IMR-90 (cell line): ENCODE measurements around the gene PLEKHA4. TPM values are rescaled to one million over a fixed set of nuclear protein-coding genes. Genes with fewer than 3 reads are reported as not detected.

Experiments
- ATAC-seq: fragments of 200-7000 bp; cut with Tn5 transposase; 2 replicates; pipeline ENCODE4 v1.9.1; 2020; ENCODE audit warnings: low read depth, mild to moderate bottlenecking, moderate library complexity
- BruUV-seq: library from RNA; stranded (reverse); fragments of 400-500 nt; replicated peaks from 2 replicates; lab custom pipeline; 2021; lab: Mats Ljungman, UMichigan
- CTCF ChIA-PET: fragments of 300-600 bp; formaldehyde crosslinking; extraction: SDS; loops from one replicate; lab custom pipeline; 2021; ENCODE audit warnings: antibody characterized with exemption; lab: Yijun Ruan, JAX
- POLR2A ChIA-PET: fragments of 300-600 bp; sonication (Branson Sonifier 250); formaldehyde crosslinking; loops from one replicate; lab custom pipeline; 2022; ENCODE audit warnings: antibody characterized with exemption; ENCODE audit not compliant: unreplicated experiment; lab: Charles Lee
- DNase-seq: peaks from one replicate; pipeline ENCODE4 v3.0.0; 2013
- H2AFZ ChIP-seq: replicated peaks from 2 replicates; pipeline ENCODE3; 2013; ENCODE audit warnings: low read length, mild to moderate bottlenecking; ENCODE audit not compliant: poor library complexity
- H2AK5ac ChIP-seq: 2 replicates; pipeline ENCODE4 v1.6.1; 2013; ENCODE audit warnings: low read depth, low read length, inconsistent platforms
- H2AK9ac ChIP-seq: replicated peaks from 2 replicates; pipeline ENCODE3; 2013; ENCODE audit warnings: mild to moderate bottlenecking, low read depth, low read length, moderate library complexity; ENCODE audit not compliant: poor library complexity
- H2BK120ac ChIP-seq: 2 replicates; pipeline ENCODE4 v1.6.1; 2013; ENCODE audit warnings: low read depth, low read length, inconsistent platforms
- H2BK15ac ChIP-seq: 3 replicates; pipeline ENCODE4 v1.6.1; 2013; ENCODE audit warnings: low read depth, low read length, inconsistent platforms
- H2BK20ac ChIP-seq: 2 replicates; pipeline ENCODE4 v1.6.1; 2013; ENCODE audit warnings: low read depth, mild to moderate bottlenecking, inconsistent platforms, low read length, moderate library complexity
- H2BK5ac ChIP-seq: 2 replicates; pipeline ENCODE4 v1.6.1; 2013; ENCODE audit warnings: mild to moderate bottlenecking, low read depth, low read length, inconsistent platforms; ENCODE audit not compliant: poor library complexity, severe bottlenecking
- H3K14ac ChIP-seq: replicated peaks from 2 replicates; pipeline ENCODE4 v1.6.1; 2013; ENCODE audit warnings: low read depth, low read length, inconsistent platforms
- H3K18ac ChIP-seq: 2 replicates; pipeline ENCODE4 v1.6.1; 2013; ENCODE audit warnings: low read depth, low read length, control low read depth
- H3K23ac ChIP-seq: 2 replicates; pipeline ENCODE4 v1.6.1; 2013; ENCODE audit warnings: low read depth, low read length, inconsistent platforms
- H3K27ac ChIP-seq: 2 replicates; pipeline ENCODE4 v1.5.1; 2013; ENCODE audit warnings: mild to moderate bottlenecking, control low read depth, low read length; ENCODE audit not compliant: insufficient read depth
- H3K27me3 ChIP-seq: 2 replicates; pipeline ENCODE4 v1.6.1; 2013; ENCODE audit warnings: low read length; ENCODE audit not compliant: control insufficient read depth, insufficient read depth
- H3K36me3 ChIP-seq: 2 replicates; pipeline ENCODE4 v1.6.1; 2013; ENCODE audit warnings: low read length, mixed read lengths; ENCODE audit not compliant: control insufficient read depth, insufficient read depth
- H3K4ac ChIP-seq: 2 replicates; pipeline ENCODE4 v1.6.1; 2013; ENCODE audit warnings: low read depth, low read length, inconsistent platforms
- H3K4me1 ChIP-seq: 2 replicates; pipeline ENCODE4 v1.6.1; 2013; ENCODE audit warnings: low read length, mixed read lengths; ENCODE audit not compliant: control insufficient read depth, insufficient read depth
- H3K4me2 ChIP-seq: 2 replicates; pipeline ENCODE4 v1.6.1; 2013; ENCODE audit warnings: low read depth, mild to moderate bottlenecking, control low read depth, low read length, moderate library complexity
- H3K4me3 ChIP-seq: 2 replicates; pipeline ENCODE4 v1.5.1; 2013; ENCODE audit warnings: low read depth, mild to moderate bottlenecking, control low read depth, low read length, moderate library complexity; ENCODE audit not compliant: insufficient read depth
- H3K56ac ChIP-seq: 2 replicates; pipeline ENCODE4 v1.6.1; 2013; ENCODE audit warnings: low read length, inconsistent platforms; ENCODE audit not compliant: insufficient read depth; ENCODE audit errors: extremely low read depth
- H3K79me1 ChIP-seq, 2 experiments: 2 replicates each; pipeline ENCODE4 v1.6.1; 2013; ENCODE audit warnings: low read length in 2 of 2, inconsistent platforms in 1 of 2, low read depth in 1 of 2
- H3K9ac ChIP-seq: 2 replicates; pipeline ENCODE4 v1.6.1; 2013; ENCODE audit warnings: low read depth, low read length, control low read depth
- H3K9me1 ChIP-seq: 2 replicates; pipeline ENCODE4 v1.6.1; 2013; ENCODE audit warnings: low read length, inconsistent platforms; ENCODE audit not compliant: insufficient read depth
- H3K9me3 ChIP-seq: 2 replicates; pipeline ENCODE4 v1.6.1; 2013; ENCODE audit warnings: low read length; ENCODE audit not compliant: control insufficient read depth, insufficient read depth
- H4K20me1 ChIP-seq: 2 replicates; pipeline ENCODE4 v1.6.1; 2013; ENCODE audit warnings: low read length, inconsistent platforms; ENCODE audit not compliant: insufficient read depth
- H4K5ac ChIP-seq: 2 replicates; pipeline ENCODE4 v1.6.1; 2013; ENCODE audit warnings: mild to moderate bottlenecking, low read depth, low read length, control low read depth
- H4K8ac ChIP-seq, 2 experiments: 2 replicates each; pipeline ENCODE4 v1.6.1; 2013; ENCODE audit warnings: low read depth in 2 of 2, low read length in 2 of 2, control low read depth in 1 of 2, inconsistent platforms in 1 of 2
- H4K91ac ChIP-seq: 2 replicates; pipeline ENCODE4 v1.6.1; 2013; ENCODE audit warnings: low read depth, low read length, inconsistent platforms; ENCODE audit not compliant: insufficient read depth
- BHLHE40 ChIP-seq: fragments of 150-350 bp; IDR thresholded peaks from 2 replicates; pipeline ENCODE4 v1.6.1; 2016; ENCODE audit warnings: mild to moderate bottlenecking, low read depth, low read length
- CEBPB ChIP-seq: IDR thresholded peaks from 2 replicates; pipeline ENCODE4 v1.6.1; 2012; ENCODE audit warnings: low read depth, low read length, improper control_type of control experiment
- CHD1 ChIP-seq: IDR thresholded peaks from 2 replicates; pipeline ENCODE4 v1.6.1; 2012; ENCODE audit warnings: low read depth, low read length, improper control_type of control experiment
- CTCF ChIP-seq: conservative IDR thresholded peaks from 2 replicates; pipeline ENCODE4 v1.5.1; 2012; ENCODE audit warnings: mild to moderate bottlenecking, low read depth, low read length, improper control_type of control experiment
- ELK1 ChIP-seq: fragments of 150-350 bp; IDR thresholded peaks from 2 replicates; pipeline ENCODE4 v1.6.1; 2016; ENCODE audit warnings: low read depth, mild to moderate bottlenecking, low read length, moderate library complexity, borderline replicate concordance
- FOS ChIP-seq: fragments of 150-350 bp; IDR thresholded peaks from 2 replicates; pipeline ENCODE4 v1.6.1; 2016; ENCODE audit warnings: low read depth, low read length
- MAFK ChIP-seq: IDR thresholded peaks from 2 replicates; pipeline ENCODE4 v1.6.1; 2012; ENCODE audit warnings: low read depth, low read length, improper control_type of control experiment
- MAZ ChIP-seq: IDR thresholded peaks from 2 replicates; pipeline ENCODE4 v1.6.1; 2012; ENCODE audit warnings: low read depth, mild to moderate bottlenecking, low read length, improper control_type of control experiment, moderate library complexity, borderline replicate concordance
- MXI1 ChIP-seq: IDR thresholded peaks from 2 replicates; pipeline ENCODE4 v1.6.1; 2012; ENCODE audit warnings: low read depth, mild to moderate bottlenecking, low read length, moderate library complexity, borderline replicate concordance
- NFE2L2 ChIP-seq: fragments of 150-350 bp; IDR thresholded peaks from 2 replicates; pipeline ENCODE4 v1.6.1; 2016; ENCODE audit warnings: low read depth, mild to moderate bottlenecking, low read length
- POLR2A ChIP-seq: IDR thresholded peaks from 2 replicates; pipeline ENCODE4 v1.6.1; 2012; ENCODE audit warnings: mild to moderate bottlenecking, low read depth, low read length
- RAD21 ChIP-seq: IDR thresholded peaks from 2 replicates; pipeline ENCODE4 v1.6.1; 2012; ENCODE audit warnings: low read length, improper control_type of control experiment
- RCOR1 ChIP-seq: IDR thresholded peaks from 2 replicates; pipeline ENCODE4 v1.6.1; 2012; ENCODE audit warnings: mild to moderate bottlenecking, low read length, improper control_type of control experiment; ENCODE audit not compliant: insufficient replicate concordance
- RFX5 ChIP-seq: IDR thresholded peaks from 2 replicates; pipeline ENCODE4 v1.8.0; 2012; ENCODE audit warnings: low read depth, mild to moderate bottlenecking, low read length, moderate library complexity
- SMC3 ChIP-seq: fragments of 150-350 bp; IDR thresholded peaks from 2 replicates; pipeline ENCODE4 v1.6.1; 2016; ENCODE audit warnings: low read depth, mild to moderate bottlenecking, antibody characterized with exemption, low read length, moderate library complexity
- WGBS, 2 experiments: methylation state at CpG; one replicate each; pipeline versions ENCODE4 v1.1.5 to v1.1.7; 2013; ENCODE audit warnings: missing lambda C conversion rate in 2 of 2; ENCODE audit not compliant: insufficient read length in 1 of 2; ENCODE audit errors: extremely low coverage in 2 of 2; 5-methylcytosine and 5-hydroxymethylcytosine counted together
- dilution Hi-C: fragments of 300-500 bp; cut with HindIII; formaldehyde crosslinking; loops from one replicate; pipeline ENCODE4 v1.14.3; 2018; ENCODE audit warnings: low sequenced_read_pairs; ENCODE audit not compliant: unreplicated experiment
- in situ Hi-C: fragments of 300-500 bp; cut with MboI; formaldehyde crosslinking; loops from 3 replicates; pipeline ENCODE4 v1.14.3; 2019; ENCODE audit warnings: low sequenced_read_pairs, inconsistent platforms, mixed read lengths
- intact Hi-C: fragments of 100-400 bp; cut with micrococcal nuclease; formaldehyde crosslinking; loops from 2 replicates; pipeline ENCODE4 v1.10.0; 2022
- polyA plus RNA-seq, 3 experiments: library from polyadenylated mRNA; depleted of rRNA; stranded (reverse); fragments of >200 nt; gene quantifications; 2 replicates each; pipeline ENCODE4 v1.2.3, GENCODE V29; 2012; ENCODE audit warnings: low replicate concordance in 1 of 3
- total RNA-seq: library from RNA; depleted of rRNA; stranded (reverse); fragments of >200 nt; gene quantifications from 2 replicates; pipeline ENCODE4 v1.2.3, GENCODE V29; 2012

Gene PLEKHA4
- total and polyA plus RNA-seq, 2 of the 4 experiments (the other 2 are of a cell fraction): 4.5 to 14.4 TPM

GRCh38 chr19:48818234-48818820, 50.1 kb downstream of the PLEKHA4 start:
- no peak overlapping the region for H4K8ac ChIP-seq
- TF ChIP-seq POLR2A (no peak), CEBPB (no peak), SMC3 (no peak), RAD21 (no peak), RCOR1 (no peak), RFX5 (no peak), ELK1 (no peak), MXI1 (no peak), MAFK (no peak), FOS (no peak), CHD1 (no peak), CTCF (no peak), BHLHE40 (no peak), NFE2L2 (no peak), MAZ (no peak)
- H3K9ac ChIP-seq: no peak overlapping the region
- H3K4ac ChIP-seq: no peak overlapping the region
- in situ Hi-C loops: no loop called here
- H3K79me1 ChIP-seq: no peaks in the 10 kb centered on the region
- no peak overlapping the region for H2BK5ac ChIP-seq
- no peak overlapping the region for H3K4me2 ChIP-seq
- H3K27me3 ChIP-seq: no peaks in the 10 kb centered on the region
- no peak overlapping the region for H2AK9ac ChIP-seq
- ChIA-PET CTCF (no interaction called here), POLR2A (no interaction called here)
- DNase-seq: no peak
- no peaks in the 10 kb centered on the region for H3K9me3 ChIP-seq
- no peak overlapping the region for H3K23ac ChIP-seq
- WGBS, 2 experiments: 79% methylated on average over 4 of the region's 9 CpGs; no CpG with 5 or more reads in 1 of the 2 experiments
- H4K20me1 ChIP-seq: no peaks in the 10 kb centered on the region
- H3K4me3 ChIP-seq: no peak overlapping the region
- H3K36me3 ChIP-seq: peaks cover 4% of the 10 kb centered on the region
- H3K18ac ChIP-seq: no peak overlapping the region
- H2AFZ ChIP-seq: no peak overlapping the region
- H2AK5ac ChIP-seq: no peak overlapping the region
- BruUV-seq: no TSS peak
- no peak overlapping the region for H4K91ac ChIP-seq
- no peak for ATAC-seq
- H2BK20ac ChIP-seq: no peak overlapping the region
- H3K56ac ChIP-seq: no peak overlapping the region
- dilution Hi-C loops: no loop called here
- no peak overlapping the region for H3K27ac ChIP-seq
- intact Hi-C loops: no loop called here
- no peak overlapping the region for H2BK120ac ChIP-seq
- no peak overlapping the region for H3K14ac ChIP-seq
- no peaks in the 10 kb centered on the region for H3K9me1 ChIP-seq
- H2BK15ac ChIP-seq: no peak overlapping the region
- H4K5ac ChIP-seq: no peak overlapping the region
- peaks cover 3% of the 10 kb centered on the region; the same call in 1 of the 2 replicates for H3K4me1 ChIP-seq
